ENCODE results near the gene DYNC2LI1. TPM values are rescaled to one million over a fixed set of nuclear protein-coding genes. Genes with fewer than 3 reads are reported as not detected.
"Not testable (repeated sequence)": the region's sequence is repeated elsewhere in the genome, so short reads cannot be mapped to it uniquely, and the experiment has no call there.

DYNC2LI1 gene
- total RNA-seq (10 to 100 TPM in 1 of 6 donors, 1 to 10 TPM in 5; 3.8 to 12.0 (median 9.3) TPM), polyA plus RNA-seq (10 to 100 TPM in 1 of 2 donors, 1 to 10 TPM in 1; 8.9 to 22.7 TPM)

- WGBS, 2 donors: 0% methylated on average over 31 of the region's 31 CpGs
- peak within 1 kb of the TSS; percentile 39 to 77 (median 44) for H3K4me3 ChIP-seq
- no peaks in the 10 kb centered on the region for H3K27me3 ChIP-seq
- H3K36me3 ChIP-seq: no peaks in the 10 kb centered on the region
- no peaks in the 10 kb centered on the region for H3K4me1 ChIP-seq
- TF ChIP-seq CTCF (IDR thresholded peaks at IDR 0.05): no peak
- DNase-seq: peak; percentile 83 to 96 (median 92)
- no peaks in the 10 kb centered on the region for H3K9me3 ChIP-seq
- intact Hi-C loops (cut with DNase I): no loop called here
- peak; percentile 29 for FAIRE-seq
- ATAC-seq: peak; percentile 99 to 100 (median 100)
- H3K27ac ChIP-seq: peak within 1 kb of the TSS; percentile 58 to 93 (median 84)
These were observed at the start of gene DYNC2LI1 for GRCh38 chr2:43773876-43774613. Gene DYNC2LI1, plus strand, starts transcription at chr2:43774039. Its CDS starts 100 bp downstream, at chr2:43774139.

GRCh38 chr2:43724728-43725526 is 48.9 kb upstream of the DYNC2LI1 start:
- no peak overlapping the region for H3K4me3 ChIP-seq
- FAIRE-seq (no peak), DNase-seq (no peak), ATAC-seq (no peak)
- WGBS, 2 donors: 43 to 58% methylated on average over 4 of the region's 4 CpGs
- H3K27me3 ChIP-seq: peaks cover 0 to 3% (median 0%) of the 10 kb centered on the region in 4 donors
- no peaks in the 10 kb centered on the region for H3K9me3 ChIP-seq
- intact Hi-C loops (cut with DNase I): no loop called here
- H3K27ac ChIP-seq: no peak overlapping the region
- H3K36me3 ChIP-seq: peaks cover 0 to 4% (median 0%) of the 10 kb centered on the region in 3 donors
- H3K4me1 ChIP-seq: no peaks in the 10 kb centered on the region
- no peak for TF ChIP-seq CTCF (IDR thresholded peaks at IDR 0.05)

- Histone ChIP-seq H3K27me3 (peaks cover 0 to 3% (median 0%) of the 10 kb centered on the region in 4 donors), H3K4me1 (no peaks in the 10 kb centered on the region), H3K27ac (no peak overlapping the region), H3K9me3 (no peaks in the 10 kb centered on the region), H3K36me3 (peaks cover 0 to 4% (median 0%) of the 10 kb centered on the region in 3 donors), H3K4me3 (no peak overlapping the region)
- FAIRE-seq: no peak
- WGBS, 2 donors: 97% methylated on average over 3 of the region's 3 CpGs
- intact Hi-C loops (cut with DNase I): no loop called here
- ATAC-seq: no peak
- DNase-seq: no peak
- TF ChIP-seq CTCF (IDR thresholded peaks at IDR 0.05): no peak
These were observed 48.1 kb upstream of the DYNC2LI1 start for GRCh38 chr2:43725711-43726246.

GRCh38 chr2:43726961-43727633 is 46.7 kb upstream of the DYNC2LI1 start:
- H3K36me3 ChIP-seq; ATAC-seq; DNase-seq; intact Hi-C loops (cut with DNase I); H3K4me1 ChIP-seq; H3K27me3 ChIP-seq; H3K4me3 ChIP-seq; FAIRE-seq; H3K27ac ChIP-seq; H3K9me3 ChIP-seq: not testable (repeated sequence)
- 83 to 90% methylated on average over 14 of the region's 14 CpGs for WGBS, 2 donors

- ATAC-seq: no peak
- 97 to 99% methylated on average over 2 of the region's 2 CpGs for WGBS, 2 donors
- intact Hi-C loops (cut with DNase I): no loop called here
These were observed 46.2 kb upstream of the DYNC2LI1 start for GRCh38 chr2:43727634-43728014.

More at GRCh38 chr2:43727634-43728014, 46.2 kb upstream of the DYNC2LI1 start:
- FAIRE-seq: no peak
- Histone ChIP-seq H3K4me3 (no peak overlapping the region), H3K4me1 (no peaks in the 10 kb centered on the region), H3K36me3 (peaks cover 0 to 4% (median 0%) of the 10 kb centered on the region in 3 donors), H3K9me3 (no peaks in the 10 kb centered on the region), H3K27ac (no peak overlapping the region), H3K27me3 (peaks cover 0 to 3% (median 0%) of the 10 kb centered on the region in 4 donors)
- no peak for DNase-seq
- TF ChIP-seq CTCF (IDR thresholded peaks at IDR 0.05): no peak
